SK-N-SH treated with all-trans-retinoic acid at 6 μM for 48 hours (cell line): ENCODE results near the gene FST.

ENCODE experiments used
- BACH2 ChIP-seq: fragments of 250-450 bp; sonication (Bioruptor Pico); IDR thresholded peaks from 2 replicates; pipeline ENCODE4 v1.9.0; 2021; ENCODE audit warnings: mild to moderate bottlenecking, borderline replicate concordance
- ISL1 ChIP-seq: fragments of 250-450 bp; sonication (Bioruptor Pico); IDR thresholded peaks from 2 replicates; pipeline ENCODE4 v2.1.2; 2022; ENCODE audit warnings: mild to moderate bottlenecking, moderate library complexity
- PATZ1 ChIP-seq: fragments of 250-450 bp; sonication (Bioruptor Pico); IDR thresholded peaks from 2 replicates; pipeline ENCODE4 v1.8.0; 2020; ENCODE audit warnings: mild to moderate bottlenecking, moderate library complexity, borderline replicate concordance
- RARB ChIP-seq: fragments of 250-450 bp; sonication (Bioruptor Pico); IDR thresholded peaks from 2 replicates; pipeline ENCODE4 v1.8.0; 2021; ENCODE audit warnings: mild to moderate bottlenecking, moderate library complexity
- ZFP3 ChIP-seq: fragments of 250-450 bp; sonication (Bioruptor Pico); IDR thresholded peaks from 2 replicates; pipeline ENCODE4 v1.5.0; 2020; ENCODE audit warnings: mild to moderate bottlenecking, moderate library complexity

- no peak for TF ChIP-seq PATZ1 (CRISPR knock-in tag)
- no peak for TF ChIP-seq ISL1 (CRISPR knock-in tag)
- no peak for TF ChIP-seq RARB (CRISPR knock-in tag)
- no peak for TF ChIP-seq ZFP3 (CRISPR knock-in tag)
- TF ChIP-seq BACH2 (CRISPR knock-in tag), result no peak
These were observed 35.6 kb downstream of the FST start for GRCh38 chr5:53515988-53516387.
